HepG2 (cell line): ENCODE measurements around the gene BACH2. TPM values are rescaled to one million over a fixed set of nuclear protein-coding genes. Genes with fewer than 3 reads are reported as not detected.

Experiments
- EHMT2 ChIP-seq: fragments of 200-600 bp; sonication (generic); IDR thresholded peaks from 2 replicates; pipeline ENCODE4 v1.7.0; 2017; ENCODE audit warnings: antibody characterized with exemption, low read depth, low read length, borderline replicate concordance
- GTF2F1 ChIP-seq: fragments of 150-350 bp; IDR thresholded peaks from 2 replicates; pipeline ENCODE4 v1.6.1; 2014; ENCODE audit warnings: low read length
- HMG20A ChIP-seq: IDR thresholded peaks from 2 replicates; pipeline ENCODE4 v1.6.1; 2016; ENCODE audit warnings: borderline replicate concordance
- HMGA1 ChIP-seq: sonication (generic); formaldehyde crosslinking; conservative IDR thresholded peaks from 2 replicates; pipeline ENCODE4 v1.4.0; 2020; ENCODE audit warnings: missing genetic modification reagents
- HOXA3 ChIP-seq: sonication (generic); formaldehyde crosslinking; IDR thresholded peaks from 2 replicates; pipeline ENCODE4 v1.5.0; 2020; ENCODE audit warnings: missing genetic modification reagents
- JUN ChIP-seq: sonication (generic); formaldehyde crosslinking; IDR thresholded peaks from 2 replicates; pipeline ENCODE4 v1.4.0; 2020; ENCODE audit warnings: mild to moderate bottlenecking, missing genetic modification reagents
- KLF12 ChIP-seq: sonication (generic); formaldehyde crosslinking; IDR thresholded peaks from 2 replicates; pipeline ENCODE4 v1.4.0; 2020; ENCODE audit warnings: missing genetic modification reagents, borderline replicate concordance
- NFYB ChIP-seq: sonication (generic); formaldehyde crosslinking; IDR thresholded peaks from 2 replicates; pipeline ENCODE4 v1.4.0; 2020; ENCODE audit warnings: missing genetic modification reagents
- POGZ ChIP-seq: sonication (generic); formaldehyde crosslinking; IDR thresholded peaks from 2 replicates; pipeline ENCODE4 v1.4.0; 2020; ENCODE audit warnings: mild to moderate bottlenecking, missing genetic modification reagents
- PRMT3 ChIP-seq: sonication (generic); formaldehyde crosslinking; IDR thresholded peaks from 2 replicates; pipeline ENCODE4 v1.8.1; 2022; ENCODE audit warnings: low read depth, mild to moderate bottlenecking, moderate library complexity, missing genetic modification reagents, borderline replicate concordance
- SMC3 ChIP-seq: IDR thresholded peaks from 2 replicates; pipeline ENCODE4 v1.6.1; 2011; ENCODE audit warnings: low read length, improper control_type of control experiment
- TEAD2 ChIP-seq: sonication (generic); formaldehyde crosslinking; IDR thresholded peaks from 2 replicates; pipeline ENCODE4 v1.9.0; 2021; ENCODE audit warnings: missing genetic modification reagents
- ZFP82 ChIP-seq: sonication (generic); formaldehyde crosslinking; IDR thresholded peaks from 2 replicates; pipeline ENCODE4 v1.5.1; 2020; ENCODE audit warnings: mild to moderate bottlenecking, missing genetic modification reagents, borderline replicate concordance
- ZNF775 ChIP-seq: sonication (generic); formaldehyde crosslinking; IDR thresholded peaks from 2 replicates; pipeline ENCODE4 v1.4.0; 2020; ENCODE audit warnings: missing genetic modification reagents, mild to moderate bottlenecking, moderate library complexity, borderline replicate concordance
- polyA plus RNA-seq, 8 experiments: library from polyadenylated mRNA; depleted of rRNA in 3 of 8; stranded (reverse) in 7 of 8; unstranded in 1 of 8; fragments of >200 nt; fragmentation: Illumina TruSeq in 4 of 8; extraction: Trizol in 4 of 8; gene quantifications; 2 replicates each; pipeline versions ENCODE4 v1.2.1 to v1.2.3, GENCODE V29; 2011 to 2016; ENCODE audit warnings: low read depth in 4 of 8, missing spikeins in 1 of 8, mixed read lengths in 1 of 8; ENCODE audit not compliant: insufficient read depth in 1 of 8
- total RNA-seq, 5 experiments: library from RNA; depleted of rRNA; stranded (reverse); fragments of >200 nt; fragmentation: Illumina TruSeq; extraction: Trizol; gene quantifications; 2 replicates each; pipeline ENCODE4 v1.2.3, GENCODE V29; 2016; ENCODE audit warnings: low read depth in 1 of 5
- TF ChIP-seq, protein P1 (sequence below): IDR thresholded peaks from 2 replicates; pipeline ENCODE4 v1.6.1; 2016; ENCODE audit warnings: low read depth, borderline replicate concordance
- TF ChIP-seq, protein P2 (sequence below): sonication (generic); formaldehyde crosslinking; IDR thresholded peaks from 2 replicates; pipeline ENCODE4 v1.4.0; 2020; ENCODE audit warnings: missing genetic modification reagents, borderline replicate concordance
- TF ChIP-seq, protein P3 (sequence below): sonication (generic); formaldehyde crosslinking; IDR thresholded peaks from 2 replicates; pipeline ENCODE4 v1.4.0; 2020; ENCODE audit warnings: mild to moderate bottlenecking, missing genetic modification reagents
- TF ChIP-seq, protein P4 (sequence below), 2 experiments: sonication (generic) in 1 of 2; formaldehyde crosslinking in 1 of 2; IDR thresholded peaks; 2 replicates each; pipeline versions ENCODE4 v1.5.1 to v1.6.1; 2011 to 2020; ENCODE audit warnings: borderline replicate concordance in 1 of 2, low read depth in 1 of 2, low read length in 1 of 2, mild to moderate bottlenecking in 1 of 2, missing genetic modification reagents in 1 of 2, moderate library complexity in 1 of 2

BACH2 gene
- total and polyA plus RNA-seq, 2 of the 13 experiments (the other 11 are each of a cell fraction or from before 2014, with no cell fraction given): 0.01 TPM; not detected in 1

DNA sequence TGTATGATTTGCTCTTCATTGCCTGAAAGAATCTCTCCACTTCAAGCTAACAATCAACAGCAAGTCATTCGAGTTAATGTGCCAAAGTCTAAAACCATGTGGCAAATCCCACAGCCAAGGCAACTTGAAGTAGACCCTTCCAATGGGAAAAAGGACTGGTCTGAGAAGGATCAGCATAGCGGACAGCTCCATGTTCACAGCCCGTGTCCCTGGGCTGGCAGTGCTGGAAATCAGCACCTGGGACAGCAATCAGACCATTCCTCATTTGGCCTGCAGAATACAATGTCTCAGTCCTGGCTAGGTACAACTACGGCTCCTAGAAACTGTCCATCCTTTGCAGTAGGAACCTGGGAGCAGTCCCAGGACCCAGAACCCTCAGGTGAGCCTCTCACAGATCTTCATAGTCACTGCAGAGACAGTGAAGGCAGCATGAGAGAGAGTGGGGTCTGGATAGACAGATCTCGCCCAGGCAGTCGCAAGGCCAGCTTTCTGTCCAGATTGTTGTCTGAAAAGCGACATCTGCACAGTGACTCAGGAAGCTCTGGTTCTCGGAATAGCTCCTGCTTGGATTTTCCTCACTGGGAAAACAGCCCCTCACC lies 401.3 kb downstream of the BACH2 start (continued):
- TF ChIP-seq JUN (CRISPR knock-in tag): no peak
- peak; percentile 98 for TF ChIP-seq EHMT2
- TF ChIP-seq, protein P1, sequence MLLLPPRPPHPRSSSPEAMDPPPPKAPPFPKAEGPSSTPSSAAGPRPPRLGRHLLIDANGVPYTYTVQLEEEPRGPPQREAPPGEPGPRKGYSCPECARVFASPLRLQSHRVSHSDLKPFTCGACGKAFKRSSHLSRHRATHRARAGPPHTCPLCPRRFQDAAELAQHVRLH: peak; percentile 89
- no peak for TF ChIP-seq HMGA1 (CRISPR knock-in tag)
- no peak for TF ChIP-seq GTF2F1
- TF ChIP-seq PRMT3: 0 out of 2 replicates have a peak, but pooled peaks have one; percentile 68
- TF ChIP-seq KLF12 (CRISPR knock-in tag): 0 out of 2 replicates have a peak, but pooled peaks have one; percentile 36
- TF ChIP-seq SMC3: no peak
- TF ChIP-seq, protein P2, sequence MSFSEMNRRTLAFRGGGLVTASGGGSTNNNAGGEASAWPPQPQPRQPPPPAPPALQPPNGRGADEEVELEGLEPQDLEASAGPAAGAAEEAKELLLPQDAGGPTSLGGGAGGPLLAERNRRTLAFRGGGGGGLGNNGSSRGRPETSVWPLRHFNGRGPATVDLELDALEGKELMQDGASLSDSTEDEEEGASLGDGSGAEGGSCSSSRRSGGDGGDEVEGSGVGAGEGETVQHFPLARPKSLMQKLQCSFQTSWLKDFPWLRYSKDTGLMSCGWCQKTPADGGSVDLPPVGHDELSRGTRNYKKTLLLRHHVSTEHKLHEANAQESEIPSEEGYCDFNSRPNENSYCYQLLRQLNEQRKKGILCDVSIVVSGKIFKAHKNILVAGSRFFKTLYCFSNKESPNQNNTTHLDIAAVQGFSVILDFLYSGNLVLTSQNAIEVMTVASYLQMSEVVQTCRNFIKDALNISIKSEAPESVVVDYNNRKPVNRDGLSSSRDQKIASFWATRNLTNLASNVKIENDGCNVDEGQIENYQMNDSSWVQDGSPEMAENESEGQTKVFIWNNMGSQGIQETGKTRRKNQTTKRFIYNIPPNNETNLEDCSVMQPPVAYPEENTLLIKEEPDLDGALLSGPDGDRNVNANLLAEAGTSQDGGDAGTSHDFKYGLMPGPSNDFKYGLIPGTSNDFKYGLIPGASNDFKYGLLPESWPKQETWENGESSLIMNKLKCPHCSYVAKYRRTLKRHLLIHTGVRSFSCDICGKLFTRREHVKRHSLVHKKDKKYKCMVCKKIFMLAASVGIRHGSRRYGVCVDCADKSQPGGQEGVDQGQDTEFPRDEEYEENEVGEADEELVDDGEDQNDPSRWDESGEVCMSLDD (CRISPR knock-in tag): 0 out of 2 replicates have a peak, but pooled peaks have one; percentile 36
- TF ChIP-seq, protein P3, sequence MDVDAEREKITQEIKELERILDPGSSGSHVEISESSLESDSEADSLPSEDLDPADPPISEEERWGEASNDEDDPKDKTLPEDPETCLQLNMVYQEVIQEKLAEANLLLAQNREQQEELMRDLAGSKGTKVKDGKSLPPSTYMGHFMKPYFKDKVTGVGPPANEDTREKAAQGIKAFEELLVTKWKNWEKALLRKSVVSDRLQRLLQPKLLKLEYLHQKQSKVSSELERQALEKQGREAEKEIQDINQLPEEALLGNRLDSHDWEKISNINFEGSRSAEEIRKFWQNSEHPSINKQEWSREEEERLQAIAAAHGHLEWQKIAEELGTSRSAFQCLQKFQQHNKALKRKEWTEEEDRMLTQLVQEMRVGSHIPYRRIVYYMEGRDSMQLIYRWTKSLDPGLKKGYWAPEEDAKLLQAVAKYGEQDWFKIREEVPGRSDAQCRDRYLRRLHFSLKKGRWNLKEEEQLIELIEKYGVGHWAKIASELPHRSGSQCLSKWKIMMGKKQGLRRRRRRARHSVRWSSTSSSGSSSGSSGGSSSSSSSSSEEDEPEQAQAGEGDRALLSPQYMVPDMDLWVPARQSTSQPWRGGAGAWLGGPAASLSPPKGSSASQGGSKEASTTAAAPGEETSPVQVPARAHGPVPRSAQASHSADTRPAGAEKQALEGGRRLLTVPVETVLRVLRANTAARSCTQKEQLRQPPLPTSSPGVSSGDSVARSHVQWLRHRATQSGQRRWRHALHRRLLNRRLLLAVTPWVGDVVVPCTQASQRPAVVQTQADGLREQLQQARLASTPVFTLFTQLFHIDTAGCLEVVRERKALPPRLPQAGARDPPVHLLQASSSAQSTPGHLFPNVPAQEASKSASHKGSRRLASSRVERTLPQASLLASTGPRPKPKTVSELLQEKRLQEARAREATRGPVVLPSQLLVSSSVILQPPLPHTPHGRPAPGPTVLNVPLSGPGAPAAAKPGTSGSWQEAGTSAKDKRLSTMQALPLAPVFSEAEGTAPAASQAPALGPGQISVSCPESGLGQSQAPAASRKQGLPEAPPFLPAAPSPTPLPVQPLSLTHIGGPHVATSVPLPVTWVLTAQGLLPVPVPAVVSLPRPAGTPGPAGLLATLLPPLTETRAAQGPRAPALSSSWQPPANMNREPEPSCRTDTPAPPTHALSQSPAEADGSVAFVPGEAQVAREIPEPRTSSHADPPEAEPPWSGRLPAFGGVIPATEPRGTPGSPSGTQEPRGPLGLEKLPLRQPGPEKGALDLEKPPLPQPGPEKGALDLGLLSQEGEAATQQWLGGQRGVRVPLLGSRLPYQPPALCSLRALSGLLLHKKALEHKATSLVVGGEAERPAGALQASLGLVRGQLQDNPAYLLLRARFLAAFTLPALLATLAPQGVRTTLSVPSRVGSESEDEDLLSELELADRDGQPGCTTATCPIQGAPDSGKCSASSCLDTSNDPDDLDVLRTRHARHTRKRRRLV (CRISPR knock-in tag): no peak
- TF ChIP-seq POGZ (CRISPR knock-in tag): no peak
- no peak for TF ChIP-seq NFYB (CRISPR knock-in tag)
- no peak for TF ChIP-seq ZFP82 (CRISPR knock-in tag)
- TF ChIP-seq, protein P4, sequence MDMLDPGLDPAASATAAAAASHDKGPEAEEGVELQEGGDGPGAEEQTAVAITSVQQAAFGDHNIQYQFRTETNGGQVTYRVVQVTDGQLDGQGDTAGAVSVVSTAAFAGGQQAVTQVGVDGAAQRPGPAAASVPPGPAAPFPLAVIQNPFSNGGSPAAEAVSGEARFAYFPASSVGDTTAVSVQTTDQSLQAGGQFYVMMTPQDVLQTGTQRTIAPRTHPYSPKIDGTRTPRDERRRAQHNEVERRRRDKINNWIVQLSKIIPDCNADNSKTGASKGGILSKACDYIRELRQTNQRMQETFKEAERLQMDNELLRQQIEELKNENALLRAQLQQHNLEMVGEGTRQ (IDR thresholded peaks at IDR 0.05; ENCODE audit: low read depth, low read length): no peak
- TF ChIP-seq, protein P4 (CRISPR knock-in tag; IDR thresholded peaks at IDR 0.05; ENCODE audit: borderline replicate concordance): no peak
- no peak for TF ChIP-seq HOXA3 (CRISPR knock-in tag)
- peak; percentile 85; the same call in 1 of the 2 replicates for TF ChIP-seq TEAD2
- no peak; the same call in 1 of the 2 replicates for TF ChIP-seq HMG20A (CRISPR knock-in tag)
- no peak for TF ChIP-seq ZNF775 (CRISPR knock-in tag)
